ENCODE measurements around the gene GIGYF2.

GRCh38 chr2:232829988-232830387 lies 132.9 kb downstream of the GIGYF2 start:
- TF ChIP-seq CTCF (conservative IDR thresholded peaks at IDR 0.05; ENCODE audit: low read length) (no peak), EZH2phosphoT487 (IDR thresholded peaks at IDR 0.05; ENCODE audit: borderline replicate concordance, low read depth, low read length) (no peak)
